HepG2 (cell line): ENCODE measurements around the gene LRRC73. TPM values are rescaled to one million over a fixed set of nuclear protein-coding genes. Genes with fewer than 3 reads are reported as not detected.

ENCODE experiments used
- ATAC-seq: fragments of 200-7000 bp; cut with Tn5 transposase; 3 replicates; pipeline ENCODE4 v1.9.1; 2020; ENCODE audit warnings: mild to moderate bottlenecking, moderate library complexity
- BruUV-seq: library from RNA; stranded (reverse); fragments of 400-500 nt; replicated peaks from 2 replicates; lab custom pipeline; 2021; lab: Mats Ljungman, UMichigan
- CTCF ChIA-PET: fragments of 300-600 bp; formaldehyde crosslinking; extraction: SDS; loops from one replicate; lab custom pipeline; 2021; ENCODE audit warnings: low total read pairs, inconsistent platforms, low intra/inter-chr PET ratio; lab: Yijun Ruan, JAX
- POLR2A ChIA-PET: fragments of 350-600 bp; sonication (Branson Sonifier 250); formaldehyde crosslinking; loops from one replicate; lab custom pipeline; 2020; ENCODE audit warnings: antibody characterized with exemption, inconsistent platforms; lab: Yijun Ruan, JAX
- DNase-seq: peaks from one replicate; pipeline ENCODE4 v3.0.0-alpha.2; 2015; ENCODE audit warnings: low spot score
- FAIRE-seq: peaks from 3 replicates; lab custom pipeline; 2011; peaks lifted over from hg19 to GRCh38; lab: Jason Lieb, UNC
- H2AFZ ChIP-seq: one replicate; pipeline ENCODE4 v1.6.1; 2011; ENCODE audit warnings: low read length, inconsistent platforms
- H3K27ac ChIP-seq: fragments of 300-600 bp; 3 replicates; pipeline ENCODE4 v1.8.0; 2011; ENCODE audit warnings: mixed run types, mild to moderate bottlenecking, mixed read lengths, low read length, inconsistent platforms; ENCODE audit not compliant: insufficient read depth; ENCODE audit errors: extremely low read length
- H3K27me3 ChIP-seq, 2 experiments: fragments of 200-600 bp in 1 of 2; 2 replicates in 1 of 2; 3 replicates in 1 of 2; pipeline versions ENCODE4 v1.6.0 to v1.8.0; 2011; ENCODE audit warnings: low read length in 2 of 2, mild to moderate bottlenecking in 2 of 2, moderate library complexity in 2 of 2, inconsistent platforms in 1 of 2; ENCODE audit not compliant: insufficient read depth in 2 of 2, control insufficient read depth in 1 of 2
- H3K36me3 ChIP-seq, 2 experiments: fragments of 200-600 bp in 1 of 2; replicated peaks in 1 of 2; 2 replicates in 1 of 2; 3 replicates in 1 of 2; pipeline versions ENCODE4 v1.5.1 to v1.8.0; 2011; ENCODE audit warnings: low read length in 2 of 2, inconsistent platforms in 1 of 2; ENCODE audit not compliant: insufficient read depth in 2 of 2, control insufficient read depth in 1 of 2
- H3K4me1 ChIP-seq: 2 replicates; pipeline ENCODE4 v1.5.1; 2012; ENCODE audit warnings: low read length, inconsistent platforms; ENCODE audit not compliant: insufficient read depth
- H3K4me2 ChIP-seq: 2 replicates; pipeline ENCODE4 v1.6.0; 2011; ENCODE audit warnings: low read depth, low read length, inconsistent platforms
- H3K4me3 ChIP-seq, 3 experiments: fragments of 200-600 bp in 1 of 3; sonication (generic), shearing (Covaris generic) in 1 of 3; replicated peaks in 1 of 3; 2 replicates each; pipeline ENCODE4 v1.5.1; 2011 to 2016; ENCODE audit warnings: low read length in 3 of 3, inconsistent platforms in 2 of 3, low read depth in 2 of 3, mild to moderate bottlenecking in 2 of 3, control low read depth in 1 of 3, mixed read lengths in 1 of 3; ENCODE audit not compliant: insufficient read depth in 1 of 3
- H3K79me2 ChIP-seq: one replicate; pipeline ENCODE4 v1.6.1; 2011; ENCODE audit warnings: low read length, inconsistent platforms; ENCODE audit not compliant: insufficient read depth
- H3K9ac ChIP-seq: 2 replicates; pipeline ENCODE4 v1.6.0; 2011; ENCODE audit warnings: mild to moderate bottlenecking, low read depth, low read length, inconsistent platforms; ENCODE audit not compliant: insufficient read depth
- H3K9me3 ChIP-seq: 2 replicates; pipeline ENCODE4 v1.5.1; 2012; ENCODE audit warnings: mild to moderate bottlenecking, low read length
- H4K20me1 ChIP-seq: 2 replicates; pipeline ENCODE4 v1.6.0; 2011; ENCODE audit warnings: inconsistent platforms, mild to moderate bottlenecking, low read length, moderate library complexity; ENCODE audit not compliant: insufficient read depth
- AFF4 ChIP-seq: sonication (generic); formaldehyde crosslinking; IDR thresholded peaks from 2 replicates; pipeline ENCODE4 v1.4.0; 2020; ENCODE audit warnings: missing genetic modification reagents
- FIP1L1 ChIP-seq: fragments of 200-400 bp; formaldehyde crosslinking; IDR thresholded peaks from 2 replicates; pipeline ENCODE4 v1.6.1; 2018; ENCODE audit warnings: low read depth, mild to moderate bottlenecking, low read length, moderate library complexity, borderline replicate concordance; ENCODE audit not compliant: insufficient read depth
- HOXA9 ChIP-seq: sonication (generic); formaldehyde crosslinking; IDR thresholded peaks from 2 replicates; pipeline ENCODE4 v1.8.1; 2022; ENCODE audit warnings: missing genetic modification reagents, mild to moderate bottlenecking, moderate library complexity, borderline replicate concordance
- NKX3-1 ChIP-seq: sonication (generic); formaldehyde crosslinking; IDR thresholded peaks from 2 replicates; pipeline ENCODE4 v1.5.0; 2020; ENCODE audit warnings: missing genetic modification reagents
- ZBTB34 ChIP-seq: sonication (generic); formaldehyde crosslinking; IDR thresholded peaks from 2 replicates; pipeline ENCODE4 v1.8.0; 2022; ENCODE audit warnings: mild to moderate bottlenecking, missing genetic modification reagents
- WGBS: methylation state at CpG from one replicate; pipeline ENCODE4 v1.1.6; 2017; ENCODE audit warnings: low lambda C conversion rate; 5-methylcytosine and 5-hydroxymethylcytosine counted together
- in situ Hi-C: cut with HindIII; loops from 2 replicates; pipeline ENCODE4 v1.10.0; 2017; ENCODE audit warnings: low pct_unique_long_range_greater_than_20kb; ENCODE audit not compliant: extremely low pct_ligation_motif_present
- intact Hi-C: fragments of 100-400 bp; cut with micrococcal nuclease; formaldehyde crosslinking; loops from one replicate; pipeline ENCODE4 v1.10.0; 2022; ENCODE audit not compliant: unreplicated experiment
- polyA plus RNA-seq, 8 experiments: library from polyadenylated mRNA; depleted of rRNA in 3 of 8; stranded (reverse) in 7 of 8; unstranded in 1 of 8; fragments of >200 nt; fragmentation: Illumina TruSeq in 4 of 8; extraction: Trizol in 4 of 8; gene quantifications; 2 replicates each; pipeline versions ENCODE4 v1.2.1 to v1.2.3, GENCODE V29; 2011 to 2016; ENCODE audit warnings: low read depth in 4 of 8, missing spikeins in 1 of 8, mixed read lengths in 1 of 8; ENCODE audit not compliant: insufficient read depth in 1 of 8
- total RNA-seq, 5 experiments: library from RNA; depleted of rRNA; stranded (reverse); fragments of >200 nt; fragmentation: Illumina TruSeq; extraction: Trizol; gene quantifications; 2 replicates each; pipeline ENCODE4 v1.2.3, GENCODE V29; 2016; ENCODE audit warnings: low read depth in 1 of 5

LRRC73 gene
- total and polyA plus RNA-seq, 2 of the 13 experiments (the other 11 are each of a cell fraction or from before 2014, with no cell fraction given), result 0.11 to 0.12 TPM

DNA sequence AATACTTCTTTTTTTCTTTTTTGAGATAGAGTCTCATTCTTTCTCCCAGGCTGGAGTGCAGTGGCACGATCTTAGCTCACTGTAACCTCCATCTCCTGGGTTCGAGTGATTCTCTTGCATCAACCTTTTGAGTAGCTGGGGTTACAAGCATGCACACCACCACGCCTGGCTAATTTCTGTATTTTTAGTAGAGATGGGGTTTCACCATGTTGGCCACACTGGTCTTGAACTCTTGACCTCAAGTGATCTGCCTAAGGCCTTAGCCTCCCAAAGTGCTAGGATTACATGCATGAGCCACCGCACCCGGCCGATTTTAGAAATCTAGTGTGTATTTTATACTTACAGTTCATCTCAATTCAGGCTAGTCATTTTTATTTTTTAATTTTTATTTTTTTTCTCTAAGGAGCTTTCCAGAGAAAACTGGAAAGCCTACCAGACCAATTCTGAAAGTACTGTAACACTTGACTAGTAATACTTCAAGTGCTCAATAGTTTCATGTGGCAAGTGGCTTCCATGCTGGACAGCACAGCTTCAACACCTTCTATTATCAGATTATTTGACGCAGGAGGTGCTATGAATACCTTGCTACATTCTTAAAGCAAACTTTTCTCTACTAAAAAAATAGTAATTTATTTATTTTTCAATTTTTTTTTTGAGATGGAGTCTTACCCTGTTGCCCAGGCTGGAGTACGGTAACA lies 31.8 kb upstream of the LRRC73 start:
- no peak overlapping the region for H3K4me3 ChIP-seq
- H3K4me1 ChIP-seq, result no peaks in the 10 kb centered on the region
- no peak overlapping the region for H3K27ac ChIP-seq
- DNase-seq, result no peak
- H4K20me1 ChIP-seq, result no peaks in the 10 kb centered on the region
- 96% methylated on average over 8 of the region's 8 CpGs for WGBS
- no peak overlapping the region for H2AFZ ChIP-seq
- H3K4me2 ChIP-seq, result no peak overlapping the region
- no peak for ATAC-seq
- no TSS peak for BruUV-seq
- H3K9me3 ChIP-seq, result no peaks in the 10 kb centered on the region
- FAIRE-seq, result no peak
- no peak overlapping the region for H3K9ac ChIP-seq
- no peaks in the 10 kb centered on the region for H3K79me2 ChIP-seq
- POLR2A ChIA-PET, result no interaction called here
- CTCF ChIA-PET, result no interaction called here
- H3K36me3 ChIP-seq, result peaks cover 18 to 77% of the 10 kb centered on the region in 2 experiments
- no peak for TF ChIP-seq ZBTB34 (CRISPR knock-in tag)
- no peak for TF ChIP-seq HOXA9 (CRISPR knock-in tag)
- no peak for TF ChIP-seq AFF4
- TF ChIP-seq NKX3-1 (CRISPR knock-in tag), result no peak
- no peak for TF ChIP-seq FIP1L1
- in situ Hi-C loops, result no loop called here
- H3K27me3 ChIP-seq, result no peaks in the 10 kb centered on the region
- intact Hi-C loops, result no loop called here
